GM19328 (cell line): Measurements from ENCODE around the gene FAF1.

Experiments used
- ATAC-seq: cut with Tn5 transposase; IDR thresholded peaks from one replicate; pipeline ENCODE4 v1.9.1; 2021; ENCODE audit warnings: mild to moderate bottlenecking, moderate library complexity; ENCODE audit not compliant: unreplicated experiment

Gene FAF1

DNA sequence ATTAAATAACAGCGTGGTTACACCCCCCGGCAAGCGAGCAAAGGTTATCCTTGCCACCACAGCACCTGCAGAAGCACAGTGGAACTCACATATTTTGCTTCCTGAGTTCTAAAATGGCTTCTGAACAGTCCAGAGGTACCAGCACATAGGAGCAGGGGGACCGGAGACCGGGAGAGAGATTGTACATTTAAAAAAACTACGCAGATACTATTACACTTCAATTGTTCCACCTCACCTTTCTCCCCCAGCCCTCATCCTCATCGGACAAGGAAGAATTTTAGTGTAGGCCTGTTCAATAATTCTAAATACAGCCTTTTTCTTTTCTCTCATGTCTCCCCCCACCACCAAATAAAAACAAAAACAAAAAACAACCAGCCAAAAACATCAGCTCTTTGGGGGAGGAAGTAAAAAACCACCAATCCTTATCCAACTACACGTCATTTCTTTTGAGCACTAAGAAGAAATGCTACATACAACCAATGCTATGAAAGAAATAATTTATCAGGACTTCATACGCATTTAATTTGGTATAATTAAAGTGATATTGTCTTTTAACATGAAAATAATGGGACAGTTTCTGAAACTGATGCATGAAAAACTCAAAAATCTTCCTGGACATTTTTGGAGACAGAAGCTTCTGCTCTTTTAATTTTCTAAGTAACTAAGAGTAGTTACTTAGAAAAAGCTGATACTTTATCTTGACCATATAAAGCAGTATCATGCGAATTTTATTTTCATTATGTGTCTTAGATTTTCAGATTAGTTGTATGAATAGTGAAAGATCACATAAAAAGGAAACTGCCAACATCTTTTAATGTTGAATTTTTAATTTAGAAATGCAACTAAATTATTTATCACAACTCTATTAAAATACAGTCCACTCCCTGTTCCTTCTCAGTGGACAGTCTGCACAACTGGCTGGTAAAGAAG is 19.1 kb upstream of the FAF1 start:
- no peak for ATAC-seq

DNA sequence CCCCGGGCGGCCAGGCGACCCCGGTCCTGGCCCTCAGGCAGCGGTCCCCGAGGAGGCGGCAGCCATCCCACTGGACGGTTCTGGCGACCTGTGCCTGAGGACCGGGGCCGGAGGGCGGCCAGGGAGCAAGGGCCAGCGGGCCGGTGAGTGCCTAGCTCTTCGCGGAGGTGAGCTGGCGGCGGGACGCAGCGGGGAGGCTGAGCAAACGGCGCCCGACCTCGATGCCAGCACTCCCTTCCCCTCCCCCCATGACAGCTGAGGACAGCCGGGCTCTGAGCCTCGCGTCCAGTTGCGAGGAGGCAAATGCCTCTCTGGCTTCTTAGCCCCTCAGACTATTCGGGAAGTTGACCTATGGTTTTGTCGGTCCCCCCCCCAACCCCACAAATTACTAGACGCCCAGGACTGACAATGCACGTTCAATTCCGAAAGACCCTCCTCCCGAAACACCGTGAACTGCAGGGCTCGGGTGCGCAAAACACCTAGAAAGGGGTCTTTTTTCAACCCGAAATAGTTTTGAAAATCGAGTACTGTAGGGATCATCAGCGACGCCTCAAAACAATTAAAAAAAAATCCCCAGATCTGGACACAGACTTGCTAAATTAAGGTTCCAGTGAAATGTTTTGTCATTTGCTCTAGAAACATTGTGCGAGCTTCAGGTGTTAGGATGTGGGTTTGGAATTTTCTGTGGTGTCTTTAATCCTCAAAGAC is 18.2 kb upstream of the FAF1 start:
- ATAC-seq = peak; percentile 35

DNA sequence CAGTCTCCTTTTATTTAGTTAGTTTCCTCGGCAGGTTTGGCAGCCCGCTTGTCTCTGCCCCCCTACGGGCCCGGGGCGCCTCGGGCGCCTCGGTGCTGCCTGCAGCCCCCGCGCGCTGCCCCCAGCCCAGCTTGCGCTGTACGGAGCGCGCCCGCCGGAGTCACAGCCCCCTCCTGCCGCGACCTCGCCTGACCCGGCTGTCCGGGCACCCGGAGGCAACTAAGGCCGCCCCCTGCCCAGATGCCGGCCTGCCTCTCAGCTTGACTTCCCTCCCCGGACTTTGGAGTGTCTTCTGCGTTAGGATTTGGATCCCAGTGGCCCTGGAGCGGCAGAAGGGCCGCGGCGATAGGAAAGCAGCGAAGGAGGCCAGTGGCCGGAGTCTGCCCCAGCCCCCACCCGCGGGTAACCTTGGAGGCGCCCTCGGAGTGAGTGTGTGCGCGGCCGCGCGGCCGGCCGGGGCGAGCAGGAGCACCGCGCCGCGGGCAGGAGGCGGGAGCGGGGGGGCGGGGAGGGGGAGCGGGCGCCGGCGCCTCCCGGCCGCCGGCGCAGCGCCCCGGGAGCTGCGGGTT is 17.6 kb upstream of the FAF1 start:
- peak; percentile 52 for ATAC-seq

DNA sequence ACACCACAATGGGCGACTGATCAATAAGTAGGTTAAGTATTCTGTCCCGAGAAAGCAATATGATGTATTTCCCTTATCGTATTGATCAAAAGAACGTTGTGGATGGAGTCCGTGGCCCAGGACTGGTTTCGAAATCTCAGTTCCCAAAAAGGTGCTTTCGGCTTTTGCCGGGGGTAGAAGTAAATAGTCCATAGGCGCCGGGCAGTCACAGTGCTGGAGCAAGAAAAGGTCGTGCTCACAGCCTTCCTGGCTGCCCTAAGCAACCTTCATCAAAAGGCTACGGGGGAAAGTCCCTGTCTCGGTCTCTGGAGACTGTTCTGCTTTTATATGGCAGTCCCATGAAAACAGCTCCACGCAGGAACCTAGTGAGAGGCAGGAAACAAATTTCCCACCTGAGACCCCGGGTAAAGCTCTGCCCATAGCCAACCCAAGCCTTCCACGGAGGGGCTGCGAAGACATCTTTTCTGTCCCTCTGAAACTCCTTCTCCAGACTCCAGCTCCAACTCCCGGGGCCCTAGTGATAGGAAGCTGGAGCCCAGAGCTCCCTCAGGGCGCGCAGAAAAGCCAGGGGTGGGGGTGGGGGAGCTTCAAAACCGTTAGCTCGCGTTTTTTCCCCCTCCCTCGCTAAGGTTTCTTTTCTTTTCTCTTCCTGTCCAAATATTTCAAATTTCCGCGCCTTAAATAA is 17.0 kb upstream of the FAF1 start:
- peak; percentile 46 for ATAC-seq

DNA sequence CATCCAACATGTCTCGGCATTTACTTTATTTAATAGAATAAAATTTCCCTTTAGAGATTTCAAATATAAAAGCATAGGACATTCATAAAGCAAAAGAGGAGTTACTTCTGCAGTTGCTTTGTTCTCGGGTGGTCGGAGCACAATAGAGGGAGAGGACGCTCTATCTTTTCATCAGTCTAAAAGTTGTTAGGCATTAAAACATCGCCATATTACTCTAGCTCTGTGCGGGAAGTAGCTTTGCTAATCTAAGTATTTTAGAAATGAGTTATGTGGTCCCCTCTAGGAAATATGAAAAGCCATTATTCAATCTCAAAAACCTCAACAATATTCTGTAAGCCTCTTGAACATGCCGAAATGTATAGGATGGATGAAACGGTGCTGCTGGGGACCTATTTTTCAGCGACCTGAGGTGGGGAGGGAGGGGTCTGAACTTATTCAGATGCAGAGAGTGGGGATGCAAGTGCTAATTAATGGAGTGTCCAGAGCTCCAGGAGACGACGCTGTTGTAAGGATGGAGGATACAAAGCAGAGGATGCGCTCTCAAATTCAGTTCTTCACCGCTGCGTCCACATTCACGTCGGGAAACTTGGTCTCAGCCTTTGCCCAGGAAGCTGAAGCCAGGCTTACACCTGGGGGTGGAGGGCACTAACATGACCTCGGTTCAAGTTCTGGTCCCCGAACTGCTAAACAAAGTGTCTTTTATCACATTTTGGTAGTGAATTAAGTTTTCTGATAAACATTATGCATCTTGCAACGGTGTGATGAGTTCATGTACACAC is 16.2 kb upstream of the FAF1 start:
- ATAC-seq = no peak

DNA sequence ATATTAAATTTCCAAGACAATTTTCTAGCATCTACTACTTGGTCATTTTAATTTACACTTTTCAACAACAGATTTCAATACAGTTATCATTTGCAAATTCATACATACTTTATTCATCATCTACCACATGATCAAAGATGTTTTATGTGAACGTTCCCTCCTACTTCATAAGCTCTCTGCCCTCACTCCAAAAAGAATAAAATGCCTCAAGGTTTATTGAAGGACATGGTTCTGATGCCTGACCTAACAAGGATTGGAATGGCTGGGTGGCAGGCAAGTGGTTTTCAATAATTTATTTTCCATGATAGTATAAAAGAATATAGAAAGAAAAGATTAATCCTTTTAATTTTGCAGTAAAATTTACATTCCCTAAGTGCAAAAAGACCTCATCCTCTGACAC is 15.4 kb upstream of the FAF1 start:
- no peak for ATAC-seq

DNA sequence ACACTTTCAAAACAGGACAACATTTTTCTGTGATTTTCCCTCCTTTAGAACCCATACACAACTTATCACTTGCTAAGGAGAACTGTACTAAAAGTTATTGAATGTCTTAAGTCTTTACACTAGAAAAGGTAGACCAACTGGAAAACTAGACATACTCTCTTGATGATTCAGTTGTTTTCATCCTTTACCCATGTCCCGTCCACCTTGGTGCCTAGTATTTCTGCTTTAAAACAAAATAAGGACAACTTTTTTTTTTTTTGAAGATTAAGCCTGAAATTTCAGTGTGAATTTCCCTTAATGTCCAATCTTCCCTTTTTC is 14.5 kb upstream of the FAF1 start:
- ATAC-seq = no peak

DNA sequence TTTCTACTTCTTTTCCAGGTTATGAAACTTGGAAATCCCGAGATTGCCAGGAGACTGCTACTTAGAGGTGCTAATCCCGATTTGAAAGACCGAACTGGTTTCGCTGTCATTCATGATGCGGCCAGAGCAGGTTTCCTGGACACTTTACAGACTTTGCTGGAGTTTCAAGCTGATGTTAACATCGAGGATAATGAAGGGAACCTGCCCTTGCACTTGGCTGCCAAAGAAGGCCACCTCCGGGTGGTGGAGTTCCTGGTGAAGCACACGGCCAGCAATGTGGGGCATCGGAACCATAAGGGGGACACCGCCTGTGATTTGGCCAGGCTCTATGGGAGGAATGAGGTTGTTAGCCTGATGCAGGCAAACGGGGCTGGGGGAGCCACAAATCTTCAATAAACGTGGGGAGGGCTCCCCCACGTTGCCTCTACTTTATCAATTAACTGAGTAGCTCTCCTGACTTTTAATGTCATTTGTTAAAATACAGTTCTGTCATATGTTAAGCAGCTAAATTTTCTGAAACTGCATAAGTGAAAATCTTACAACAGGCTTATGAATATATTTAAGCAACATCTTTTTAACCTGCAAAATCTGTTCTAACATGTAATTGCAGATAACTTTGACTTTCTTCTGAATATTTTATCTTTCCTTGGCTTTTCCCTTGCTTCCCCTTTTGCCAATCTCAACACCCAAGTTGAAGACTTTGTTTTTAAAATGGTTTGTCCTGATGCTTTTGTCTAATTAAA is 14.0 kb upstream of the FAF1 start:
- ATAC-seq = no peak

DNA sequence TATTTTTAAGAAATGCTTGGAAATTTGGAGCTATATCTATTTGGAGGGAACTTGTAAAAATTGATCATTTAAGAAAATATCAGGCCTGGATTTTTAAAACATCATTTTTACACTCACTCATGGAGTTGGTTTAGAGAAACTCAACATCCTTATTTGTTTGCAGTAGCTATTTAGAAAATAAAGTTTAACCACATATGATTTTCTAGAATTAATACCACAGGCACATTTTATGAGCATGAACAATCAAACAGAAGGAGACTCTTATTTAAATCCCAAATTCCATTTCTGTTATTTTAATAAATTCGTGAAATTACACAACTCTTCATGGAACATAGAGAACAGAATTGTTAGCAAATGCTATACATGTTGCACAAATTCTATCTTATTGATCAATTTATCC is 13.2 kb upstream of the FAF1 start:
- ATAC-seq = no peak

DNA sequence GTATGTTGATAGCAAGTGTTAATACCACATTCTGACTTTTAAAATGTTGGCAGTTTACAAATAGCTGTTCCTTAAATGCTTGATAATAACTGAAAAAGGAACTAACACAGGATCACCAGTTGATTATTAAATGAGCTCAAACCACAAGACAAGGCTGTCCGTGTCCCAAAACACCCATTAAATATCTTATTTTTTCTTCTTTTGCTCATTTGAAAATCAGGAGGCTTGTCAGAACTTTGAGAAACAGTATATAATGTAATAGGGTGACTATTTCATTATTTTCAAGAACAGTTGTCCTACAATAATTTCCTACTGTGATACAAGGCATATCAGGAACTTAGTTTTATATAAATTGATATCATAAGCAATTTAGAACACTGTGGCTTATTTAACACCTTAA is 12.7 kb upstream of the FAF1 start:
- ATAC-seq = no peak

DNA sequence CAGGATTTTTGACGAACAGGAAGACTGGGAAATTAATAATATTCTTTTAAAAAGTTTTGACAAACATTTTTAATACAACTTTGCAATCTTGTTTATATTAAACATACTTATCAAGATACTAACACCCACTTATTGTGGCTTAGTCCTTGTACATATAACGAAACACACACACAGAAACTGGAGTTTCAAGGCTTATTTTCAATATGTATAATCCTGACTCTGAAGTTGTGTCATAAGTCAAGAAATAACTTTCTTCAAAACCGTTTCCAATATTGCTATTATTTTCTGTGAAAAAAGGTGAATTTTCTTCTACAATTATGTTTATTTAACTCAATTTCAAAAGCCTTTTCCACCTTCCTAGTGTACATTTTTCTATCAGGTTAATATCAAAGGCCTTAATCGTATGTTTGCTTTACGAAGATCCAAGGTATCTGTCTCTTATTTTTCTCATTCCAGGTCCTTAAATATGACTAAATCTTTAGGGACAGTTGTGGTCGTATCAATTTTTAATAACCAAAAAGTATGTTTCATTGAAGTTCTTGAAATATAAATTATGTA is 11.8 kb upstream of the FAF1 start:
- no peak for ATAC-seq

DNA sequence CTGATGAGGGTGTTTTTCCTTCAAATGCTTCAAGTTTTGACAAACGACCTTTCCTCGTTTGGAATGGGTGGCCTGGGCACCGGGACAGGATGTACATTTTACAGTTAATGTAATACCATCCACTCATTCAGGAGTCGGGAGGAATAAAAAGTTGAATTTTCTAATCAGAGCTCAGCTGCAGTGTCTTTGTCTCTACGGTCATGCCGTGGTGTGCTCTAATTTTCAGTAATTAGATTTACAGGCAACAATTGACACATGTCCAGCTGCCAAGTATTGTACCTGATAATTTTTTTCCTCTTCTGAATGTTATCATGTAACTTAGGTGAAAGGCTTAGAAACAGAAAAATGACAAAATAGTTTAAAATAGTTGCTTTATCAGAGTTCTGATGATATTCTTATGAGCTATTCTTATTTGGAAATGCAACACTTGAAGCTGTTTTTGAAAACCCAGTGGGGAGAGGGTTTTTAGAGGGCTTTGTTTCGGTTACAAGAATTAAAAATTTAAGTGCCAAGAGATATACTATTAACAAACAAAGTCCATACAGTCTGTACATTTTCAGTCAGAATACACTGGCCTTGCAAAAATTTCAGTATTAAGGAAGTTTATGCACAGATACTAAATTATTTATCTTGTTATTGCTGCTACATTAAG is 11.0 kb upstream of the FAF1 start:
- ATAC-seq = no peak

DNA sequence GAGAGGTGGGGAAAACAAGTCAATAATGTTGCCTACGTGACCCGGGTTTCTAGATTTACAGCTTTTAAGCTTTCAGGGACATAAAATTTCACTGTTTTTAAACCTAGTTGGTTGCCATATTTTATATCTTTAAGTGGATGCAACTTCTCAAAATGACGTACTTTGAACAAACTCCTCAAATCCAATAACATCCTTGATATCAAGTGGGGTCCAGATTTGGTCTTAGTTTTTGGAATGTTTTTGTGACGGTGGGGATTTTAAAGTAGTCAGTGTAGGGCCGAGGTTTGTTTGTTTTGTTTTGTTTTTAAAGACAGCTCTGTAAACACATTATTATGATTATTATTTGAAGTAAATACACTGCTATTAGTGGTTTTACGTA is 10.4 kb upstream of the FAF1 start:
- ATAC-seq = no peak

DNA sequence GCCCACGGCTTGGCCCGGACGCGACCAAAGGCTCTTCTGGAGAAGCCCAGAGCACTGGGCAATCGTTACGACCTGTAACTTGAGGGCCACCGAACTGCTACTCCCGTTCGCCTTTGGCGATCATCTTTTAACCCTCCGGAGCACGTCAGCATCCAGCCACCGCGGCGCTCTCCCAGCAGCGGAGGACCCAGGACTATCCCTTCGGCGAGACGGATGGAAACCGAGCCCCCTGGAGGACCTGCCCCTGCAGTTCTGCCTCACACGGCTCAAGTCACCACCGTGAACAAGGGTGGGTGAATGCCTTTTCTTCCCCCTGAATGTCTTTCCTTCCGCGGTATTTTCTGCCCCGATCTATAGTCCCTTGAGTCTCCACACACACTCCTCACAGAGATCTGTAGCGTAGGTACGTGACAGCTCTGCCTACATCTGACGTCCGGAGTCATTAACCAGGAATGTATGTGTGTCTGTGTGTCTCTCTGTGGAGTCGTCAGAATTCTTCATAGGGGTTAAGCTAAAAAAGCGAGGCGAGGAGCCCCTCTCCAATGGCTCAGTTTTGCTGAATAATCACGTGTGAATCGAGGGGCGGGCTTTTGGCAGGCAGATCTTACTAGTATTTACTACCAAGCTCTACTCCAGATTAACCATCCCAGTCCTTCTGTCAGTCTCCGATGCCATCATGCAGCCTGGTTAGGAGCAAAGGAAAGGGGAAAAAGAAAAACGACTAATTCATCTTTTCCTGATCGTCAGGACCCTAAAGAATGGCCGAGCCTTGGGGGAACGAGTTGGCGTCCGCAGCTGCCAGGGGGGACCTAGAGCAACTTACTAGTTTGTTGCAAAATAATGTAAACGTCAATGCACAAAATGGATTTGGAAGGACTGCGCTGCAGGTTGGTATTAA is 9.8 kb upstream of the FAF1 start, which contains the start of gene CDKN2C:
TSS of gene CDKN2C (plus strand) at position 635 of the 898 bp plus-strand sequence. CDS start at position 759, 124 bp downstream.
- peak; percentile 22 for ATAC-seq

DNA sequence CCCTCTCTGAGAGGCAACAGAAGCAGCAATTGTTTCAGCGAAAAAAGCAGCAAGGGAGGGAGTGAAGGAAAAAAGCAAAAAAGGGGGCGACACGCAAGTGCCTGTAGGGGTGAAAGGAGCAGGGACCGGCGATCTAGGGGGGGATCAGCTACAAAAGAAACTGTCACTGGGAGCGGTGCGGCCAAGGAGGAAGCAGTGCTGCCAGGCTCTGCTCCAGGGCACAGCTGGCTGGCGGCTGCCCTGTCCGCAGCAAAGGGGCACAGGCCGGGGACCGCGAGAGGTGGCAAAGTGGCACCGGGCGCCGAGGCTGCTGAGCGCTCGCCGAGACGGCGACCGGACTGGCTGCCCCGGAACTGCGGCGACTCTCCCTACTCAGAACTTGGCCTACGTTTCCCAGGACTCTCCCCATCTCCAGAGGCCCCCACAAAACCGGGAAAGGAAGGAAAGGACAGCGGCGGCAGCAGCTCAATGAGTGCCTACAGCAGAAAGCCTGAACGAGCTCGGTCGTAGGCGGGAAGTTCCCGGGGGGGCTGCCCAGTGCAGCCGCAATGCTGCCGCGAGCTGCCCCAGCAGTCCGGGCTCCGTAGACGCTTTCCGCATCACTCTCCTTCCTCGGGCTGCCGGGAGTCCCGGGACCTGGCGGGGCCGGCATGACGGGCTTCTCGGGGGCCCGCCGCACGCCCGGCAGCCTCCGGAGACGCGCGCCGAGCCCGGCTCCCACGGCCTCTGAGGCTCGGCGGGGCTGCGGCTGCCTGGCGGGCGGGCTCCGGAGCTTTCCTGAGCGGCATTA is 8.9 kb upstream of the FAF1 start:
- ATAC-seq = peak; percentile 17

DNA sequence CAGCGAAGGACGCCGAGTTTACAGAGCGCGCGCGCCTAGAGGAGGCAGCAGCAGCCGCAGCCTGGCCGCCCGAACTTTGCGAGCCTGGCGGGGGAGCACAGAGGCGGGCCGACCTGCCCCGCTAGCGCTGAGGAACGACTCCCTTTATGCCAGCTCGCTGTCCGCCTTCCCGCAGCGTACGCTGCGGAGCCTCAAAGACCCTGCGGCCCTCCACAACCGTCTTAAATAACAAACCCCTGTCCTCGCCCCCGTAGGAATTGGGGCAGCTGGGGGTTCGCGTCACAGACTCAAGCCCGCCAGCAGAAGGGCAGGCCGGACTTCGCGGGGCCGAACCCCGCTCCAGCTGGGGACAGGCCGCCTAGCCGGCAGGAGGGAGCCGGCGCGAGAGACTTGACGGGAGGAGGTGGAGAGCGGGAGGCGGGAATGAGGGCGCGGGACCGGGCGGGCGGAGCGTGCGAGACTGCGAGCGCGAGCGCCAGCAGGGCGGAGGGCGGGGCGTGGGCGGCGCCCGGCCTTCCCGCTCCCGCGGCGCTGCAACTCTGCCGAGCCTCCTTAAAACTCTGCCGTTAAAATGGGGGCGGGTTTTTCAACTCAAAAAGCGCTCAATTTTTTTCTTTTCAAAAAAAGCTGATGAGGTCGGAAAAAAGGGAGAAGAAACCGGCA is 8.2 kb upstream of the FAF1 start:
- peak; percentile 50 for ATAC-seq
